GM21619 (cell line): ENCODE data around the gene PDCD7.

Source experiments
- ATAC-seq: cut with Tn5 transposase; IDR thresholded peaks from one replicate; pipeline ENCODE4 v1.9.1; 2021; ENCODE audit not compliant: unreplicated experiment

The PDCD7 gene

GRCh38 chr15:65092911-65093792, 40.5 kb downstream of the PDCD7 start:
- no peak for ATAC-seq

- no peak for ATAC-seq
Measured at GRCh38 chr15:65091946-65092770, 41.5 kb downstream of the PDCD7 start.

DNA sequence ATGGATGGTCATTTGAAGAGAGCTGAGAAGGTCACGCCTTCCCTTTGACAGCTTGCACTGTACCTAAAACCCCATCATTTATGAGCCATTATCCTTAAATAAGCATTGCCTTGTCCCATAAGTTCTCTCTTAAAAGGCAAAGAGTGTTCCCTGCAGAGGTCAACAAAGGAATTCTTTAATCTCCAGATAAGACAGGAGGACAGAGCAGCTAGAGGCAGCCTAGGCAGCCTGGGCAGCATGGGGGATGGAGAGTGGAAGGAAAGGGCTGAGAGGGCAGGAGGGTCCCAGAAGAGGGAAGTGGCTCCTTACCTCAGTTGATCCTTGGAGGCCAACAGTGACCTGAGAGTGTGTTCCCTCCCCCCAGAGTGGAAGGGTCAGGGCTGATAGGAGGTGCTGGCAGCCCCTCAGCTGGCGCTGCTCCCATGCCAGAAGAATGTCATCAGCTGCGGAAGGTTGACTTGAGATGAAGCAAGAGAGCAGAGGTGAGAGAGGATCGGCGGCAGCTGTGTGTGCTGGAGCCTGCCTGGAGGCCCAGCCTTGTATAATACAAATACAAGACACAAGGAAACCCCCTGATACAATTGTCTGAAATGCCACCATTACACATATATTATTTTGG, 44.3 kb downstream of the PDCD7 start:
- no peak for ATAC-seq

- no peak for ATAC-seq
Measured at GRCh38 chr15:65088643-65089021, 45.0 kb downstream of the PDCD7 start.

DNA sequence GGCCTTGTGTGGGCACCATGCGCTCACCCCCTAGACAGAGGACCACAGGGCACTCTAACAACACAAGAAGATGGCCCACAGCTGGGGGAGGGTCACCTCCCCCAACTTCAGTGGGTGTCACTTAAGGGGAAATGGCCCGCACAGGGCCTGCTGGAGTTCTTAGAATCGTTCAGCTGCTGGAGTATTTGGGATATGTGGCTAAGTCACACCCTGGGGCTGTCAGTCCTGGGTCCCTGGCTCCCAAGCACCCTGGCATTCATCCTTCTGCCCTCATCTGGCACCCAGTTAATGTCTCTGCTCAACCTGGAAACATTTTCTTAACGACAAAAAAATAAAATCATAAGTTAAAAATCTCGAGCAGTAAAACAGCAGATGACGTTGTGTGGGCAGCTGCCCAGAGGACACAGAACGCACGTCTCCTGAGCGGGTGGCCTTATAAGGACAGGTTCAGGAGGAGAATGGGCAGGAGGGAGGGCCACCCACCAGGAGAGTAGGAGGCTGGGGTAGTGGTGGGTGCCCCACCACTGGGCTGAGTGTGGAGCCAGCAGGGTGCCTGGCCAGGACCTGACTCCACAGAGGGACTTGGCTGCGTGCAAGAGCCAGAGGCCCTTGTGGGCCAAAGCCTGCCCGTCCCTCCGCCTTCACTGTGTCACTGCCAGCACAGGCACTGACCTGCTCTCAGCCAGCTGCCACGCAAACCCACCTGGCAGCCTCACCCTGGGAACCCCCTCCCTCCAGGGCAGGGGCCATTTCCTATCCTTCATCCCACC, 45.5 kb downstream of the PDCD7 start:
- no peak for ATAC-seq

GRCh38 chr15:65087411-65087810, 46.2 kb downstream of the PDCD7 start:
- ATAC-seq = no peak

GRCh38 chr15:65086680-65087111, 46.9 kb downstream of the PDCD7 start:
- ATAC-seq = no peak

GRCh38 chr15:65085990-65086679, 47.5 kb downstream of the PDCD7 start:
- ATAC-seq = no peak

DNA sequence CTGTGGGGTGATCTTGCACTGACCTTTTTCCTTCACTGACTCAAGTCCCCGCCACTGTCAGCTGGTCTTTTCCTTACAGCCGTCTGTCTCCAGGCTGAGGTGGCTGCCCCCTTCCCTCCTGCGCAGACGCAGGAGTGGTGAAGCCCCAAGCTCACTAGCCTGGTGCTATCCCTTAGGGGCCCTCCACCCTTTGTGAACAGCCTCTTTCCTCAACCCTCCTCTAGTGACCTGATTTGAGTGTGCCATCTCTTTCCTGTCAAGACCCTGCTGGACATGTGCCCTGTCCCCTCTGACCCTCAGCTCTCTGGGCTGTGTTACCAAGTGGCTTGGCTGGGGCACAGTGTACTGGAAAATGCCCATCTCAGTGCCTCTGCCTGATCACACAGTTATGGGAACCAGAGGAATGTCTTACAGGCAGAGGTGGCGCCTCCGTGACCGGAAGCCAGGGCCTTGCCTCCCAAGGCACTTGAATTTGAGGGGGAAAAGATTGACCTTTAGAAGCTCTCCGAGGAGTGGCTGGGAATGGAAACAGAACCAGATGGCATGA, 48.3 kb downstream of the PDCD7 start:
- ATAC-seq = no peak

GRCh38 chr15:65084500-65085206, 49.0 kb downstream of the PDCD7 start:
- ATAC-seq = no peak

GRCh38 chr15:65083262-65083701, 50.3 kb downstream of the PDCD7 start:
- no peak for ATAC-seq

GRCh38 chr15:65082303-65082953, 51.2 kb downstream of the PDCD7 start:
- ATAC-seq = no peak

DNA sequence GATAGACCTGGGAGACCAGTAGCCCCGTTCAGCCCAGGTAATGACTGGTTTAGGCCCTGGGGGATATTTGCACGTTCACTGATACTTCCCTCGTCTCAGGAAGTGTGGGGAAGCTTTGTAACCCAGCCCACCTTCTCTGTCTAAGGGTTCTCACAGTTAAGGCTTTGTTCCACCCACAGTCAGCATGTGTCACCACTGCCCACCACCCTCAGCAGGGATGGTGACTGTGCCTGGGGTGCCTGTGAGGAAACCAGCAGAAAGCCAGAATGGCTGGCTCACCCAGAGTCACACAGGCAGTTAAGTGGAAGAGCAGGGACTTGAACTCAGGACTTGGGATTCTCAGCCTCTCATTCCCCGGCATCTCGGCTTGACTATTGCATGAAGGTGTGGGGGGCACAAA, 51.9 kb downstream of the PDCD7 start:
- no peak for ATAC-seq

- no peak for ATAC-seq
Measured at GRCh38 chr15:65081270-65081669, 52.3 kb downstream of the PDCD7 start.

DNA sequence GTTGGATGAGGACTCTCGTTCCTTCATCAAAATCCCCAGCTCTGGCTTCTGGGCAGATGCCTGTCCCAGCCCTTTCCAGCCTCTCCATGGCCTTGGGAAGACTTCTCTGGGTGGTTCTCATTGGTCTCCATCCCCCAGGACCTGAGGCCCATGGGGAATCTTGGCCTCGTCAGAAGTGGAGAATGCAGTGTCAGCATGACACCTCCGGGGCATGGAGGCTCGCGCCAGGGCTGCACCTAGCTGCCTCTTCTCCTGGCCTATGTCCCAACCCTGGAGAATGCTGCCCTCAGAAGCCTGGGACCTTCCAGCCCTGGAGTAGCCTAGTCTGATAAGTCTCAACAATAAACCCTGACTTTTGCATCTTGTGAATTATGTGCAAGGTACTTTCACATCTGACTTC, 54.0 kb downstream of the PDCD7 start:
- no peak for ATAC-seq

DNA sequence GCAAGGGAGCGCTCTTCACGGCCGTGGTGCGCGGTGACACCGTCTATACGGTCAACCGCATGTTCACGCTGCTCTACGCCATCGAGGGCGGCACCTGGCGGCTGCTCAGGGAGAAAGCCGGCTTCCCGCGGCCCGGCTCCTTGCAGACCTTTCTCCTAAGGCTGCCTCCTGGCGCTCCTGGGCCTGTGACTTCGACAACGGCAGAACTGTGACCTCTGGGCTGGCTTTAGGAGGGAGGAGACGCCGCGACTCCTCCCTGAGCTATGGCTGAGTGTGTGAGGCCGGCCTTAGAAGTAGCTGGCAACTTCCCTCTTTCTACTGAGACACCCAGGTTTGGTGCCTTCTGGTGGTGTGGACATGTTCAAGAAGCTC, 55.6 kb downstream of the PDCD7 start:
- ATAC-seq = no peak

- no peak for ATAC-seq
Measured at GRCh38 chr15:65077291-65077980, 56.2 kb downstream of the PDCD7 start.
